ENCODE data around the gene R3HCC1L. TPM values are rescaled to one million over a fixed set of nuclear protein-coding genes. Genes with fewer than 3 reads are reported as not detected.

R3HCC1L gene
- total RNA-seq, 1 experiment from 2014 or later, result 16.2 TPM

DNA sequence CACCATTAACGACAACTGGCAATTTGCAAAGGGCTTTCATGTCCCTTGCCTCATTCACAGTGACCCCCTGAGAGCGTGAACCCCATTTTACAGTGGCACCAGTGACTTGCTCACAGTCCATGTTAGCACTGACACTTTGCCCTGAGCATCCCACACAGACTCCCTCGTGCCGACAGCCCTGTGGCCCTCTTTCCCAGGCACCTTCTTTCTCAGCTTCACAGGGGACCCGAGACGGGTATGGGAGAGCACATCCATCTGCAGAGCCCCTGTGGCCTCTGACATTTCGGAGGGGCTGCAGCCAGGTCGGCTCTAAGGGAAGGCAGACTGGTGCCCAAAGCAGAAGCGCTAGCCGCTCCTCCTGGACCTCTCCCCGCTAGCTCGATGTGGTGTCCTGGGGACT is 122.7 kb downstream of the R3HCC1L start:
- POLR2A ChIA-PET (ENCODE audit: low non-redundant PET), result no interaction called here

GRCh38 chr10:98257961-98258360 is 123.5 kb downstream of the R3HCC1L start:
- no TSS peak for BruUV-seq (replicated peaks)
- H3K4me1 ChIP-seq (ENCODE audit: insufficient read depth, low read length, poor library complexity, severe bottlenecking), result no peaks in the 10 kb centered on the region
- H3K9me3 ChIP-seq (ENCODE audit: low read depth, low read length, poor library complexity, severe bottlenecking), result no peaks in the 10 kb centered on the region
- intact Hi-C loops (cut with micrococcal nuclease; ENCODE audit: unreplicated experiment), result no loop called here
- TF ChIP-seq EZH2 (IDR thresholded peaks at IDR 0.05; ENCODE audit: borderline replicate concordance, low read depth, low read length, poor library complexity, severe bottlenecking), result no peak
- TF ChIP-seq CTCF (conservative IDR thresholded peaks at IDR 0.05; ENCODE audit: low read depth, low read length), result no peak
- ChIA-PET POLR2A (ENCODE audit: low non-redundant PET) (no interaction called here), CTCF (no interaction called here)
- H3K27me3 ChIP-seq (replicated peaks; ENCODE audit: insufficient read depth, low read depth, low read length, poor library complexity), result no peaks in the 10 kb centered on the region
- H3K27ac ChIP-seq (ENCODE audit: low read depth, low read length, poor library complexity, severe bottlenecking), result no peak overlapping the region
- H3K36me3 ChIP-seq (ENCODE audit: insufficient read depth, low read length, poor library complexity, severe bottlenecking), result no peaks in the 10 kb centered on the region
- no peak overlapping the region for H3K4me3 ChIP-seq (ENCODE audit: low read depth, low read length, poor library complexity, severe bottlenecking)
- no peak for DNase-seq (ENCODE audit: low spot score)

More for the DNA sequence above, 122.7 kb downstream of the R3HCC1L start:
- no peak overlapping the region for H3K27ac ChIP-seq (ENCODE audit: low read depth, low read length, poor library complexity, severe bottlenecking)
- BruUV-seq (replicated peaks), result no TSS peak
- no peaks in the 10 kb centered on the region for H3K36me3 ChIP-seq (ENCODE audit: insufficient read depth, low read length, poor library complexity, severe bottlenecking)
- no peaks in the 10 kb centered on the region for H3K27me3 ChIP-seq (replicated peaks; ENCODE audit: insufficient read depth, low read depth, low read length, poor library complexity)
- no peaks in the 10 kb centered on the region for H3K4me1 ChIP-seq (ENCODE audit: insufficient read depth, low read length, poor library complexity, severe bottlenecking)
- no peak for TF ChIP-seq EZH2 (IDR thresholded peaks at IDR 0.05; ENCODE audit: borderline replicate concordance, low read depth, low read length, poor library complexity, severe bottlenecking)
- TF ChIP-seq CTCF (conservative IDR thresholded peaks at IDR 0.05; ENCODE audit: low read depth, low read length), result no peak
- intact Hi-C loops (cut with micrococcal nuclease; ENCODE audit: unreplicated experiment), result no loop called here
- no peak overlapping the region for H3K4me3 ChIP-seq (ENCODE audit: low read depth, low read length, poor library complexity, severe bottlenecking)
- CTCF ChIA-PET, result no interaction called here
- no peaks in the 10 kb centered on the region for H3K9me3 ChIP-seq (ENCODE audit: low read depth, low read length, poor library complexity, severe bottlenecking)
- no peak for DNase-seq (ENCODE audit: low spot score)

DNA sequence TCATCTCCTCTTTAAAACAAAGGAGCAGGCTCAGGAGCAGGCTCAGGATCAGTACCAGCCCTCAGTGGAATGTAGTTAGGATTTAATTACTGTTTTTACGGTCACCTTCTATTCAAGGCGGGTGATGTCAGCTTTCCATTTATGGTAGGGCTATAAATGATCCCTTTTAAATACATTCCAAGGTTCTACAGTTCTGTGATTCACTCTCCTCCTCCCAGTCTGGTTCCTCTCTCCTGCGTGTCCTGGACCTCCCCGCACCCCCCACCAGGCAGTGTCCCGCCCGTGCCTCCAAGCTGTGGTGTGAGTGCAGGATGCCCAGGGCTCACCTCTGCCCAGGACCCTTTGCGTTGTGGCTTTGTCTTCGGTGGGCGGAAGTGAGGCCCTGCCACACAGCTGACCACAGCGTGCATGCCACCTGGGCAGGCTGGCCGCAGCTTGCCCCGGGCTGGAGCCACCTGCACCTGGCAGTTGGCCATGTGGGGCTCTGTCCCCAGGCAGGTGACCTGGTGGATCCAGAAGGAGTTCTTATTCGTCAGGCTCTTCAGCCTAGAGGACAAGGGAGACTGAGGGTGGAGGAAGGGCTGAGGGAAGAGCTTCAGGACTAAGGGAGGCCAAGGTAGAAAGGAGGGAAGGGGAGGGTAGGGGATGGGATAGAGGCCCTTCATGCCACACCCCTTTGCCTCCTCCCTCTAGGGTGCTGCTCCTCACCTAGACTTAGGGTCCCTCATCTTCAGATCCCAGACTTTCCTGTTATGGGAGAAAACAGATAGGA is 124.4 kb downstream of the R3HCC1L start:
- Histone ChIP-seq H3K4me1 (ENCODE audit: insufficient read depth, low read length, poor library complexity, severe bottlenecking) (no peaks in the 10 kb centered on the region), H3K4me3 (ENCODE audit: low read depth, low read length, poor library complexity, severe bottlenecking) (no peak overlapping the region), H3K9me3 (ENCODE audit: low read depth, low read length, poor library complexity, severe bottlenecking) (no peaks in the 10 kb centered on the region), H3K27ac (ENCODE audit: low read depth, low read length, poor library complexity, severe bottlenecking) (no peak overlapping the region), H3K27me3 (replicated peaks; ENCODE audit: insufficient read depth, low read depth, low read length, poor library complexity) (no peaks in the 10 kb centered on the region), H3K36me3 (ENCODE audit: insufficient read depth, low read length, poor library complexity, severe bottlenecking) (no peaks in the 10 kb centered on the region)
- no peak for DNase-seq (ENCODE audit: low spot score)
- ChIA-PET POLR2A (ENCODE audit: low non-redundant PET) (no interaction called here), CTCF (no interaction called here)
- no TSS peak for BruUV-seq (replicated peaks)
- intact Hi-C loops (cut with micrococcal nuclease; ENCODE audit: unreplicated experiment), result no loop called here
- TF ChIP-seq EZH2 (IDR thresholded peaks at IDR 0.05; ENCODE audit: borderline replicate concordance, low read depth, low read length, poor library complexity, severe bottlenecking), result no peak
- no peak for TF ChIP-seq CTCF (conservative IDR thresholded peaks at IDR 0.05; ENCODE audit: low read depth, low read length)

Measured in A673 (cell line).